ENCODE results near the gene ROBO2.

The ROBO2 gene

GRCh38 chr3:77345009-77345408 lies 305.1 kb downstream of the ROBO2 start:
- no peak for DNase-seq (ENCODE audit: low read depth in 1 of 2, low spot score in 1 of 2)
- no peak overlapping the region for H3K4me3 ChIP-seq (replicated peaks; ENCODE audit: insufficient read depth, low read length)
- no peaks in the 10 kb centered on the region for H3K27me3 ChIP-seq (ENCODE audit: insufficient read depth, poor library complexity, severe bottlenecking)
- no peak for TF ChIP-seq SPI1 (IDR thresholded peaks at IDR 0.05; ENCODE audit: borderline replicate concordance, low read depth)
- no peak for TF ChIP-seq REST (IDR thresholded peaks at IDR 0.05; ENCODE audit: insufficient replicate concordance, low read depth)
- TF ChIP-seq GABPA (IDR thresholded peaks at IDR 0.05; ENCODE audit: low read depth) = no peak
- TF ChIP-seq CTCF (IDR thresholded peaks at IDR 0.05; ENCODE audit: insufficient read depth, low read length) = no peak
- no peak for TF ChIP-seq POLR2AphosphoS5 (IDR thresholded peaks at IDR 0.05; ENCODE audit: low read depth)
- H3K27ac ChIP-seq (replicated peaks) = no peak overlapping the region

- H3K27me3 ChIP-seq (ENCODE audit: insufficient read depth, poor library complexity, severe bottlenecking) = no peaks in the 10 kb centered on the region
- no peak for TF ChIP-seq REST (IDR thresholded peaks at IDR 0.05; ENCODE audit: insufficient replicate concordance, low read depth)
- no peak for TF ChIP-seq POLR2AphosphoS5 (IDR thresholded peaks at IDR 0.05; ENCODE audit: low read depth)
- no peak for TF ChIP-seq SPI1 (IDR thresholded peaks at IDR 0.05; ENCODE audit: borderline replicate concordance, low read depth)
- TF ChIP-seq GABPA (IDR thresholded peaks at IDR 0.05; ENCODE audit: low read depth) = no peak
- TF ChIP-seq CTCF (IDR thresholded peaks at IDR 0.05; ENCODE audit: insufficient read depth, low read length) = peak; percentile 47
- DNase-seq (ENCODE audit: low read depth in 1 of 2, low spot score in 1 of 2) = peak in 1 of 2 experiments; percentile 22
- no peak overlapping the region for H3K4me3 ChIP-seq (replicated peaks; ENCODE audit: insufficient read depth, low read length)
- H3K27ac ChIP-seq (replicated peaks) = no peak overlapping the region
Observed at GRCh38 chr3:77348244-77348855, 308.5 kb downstream of the ROBO2 start.

GRCh38 chr3:77354958-77355357 lies 315.1 kb downstream of the ROBO2 start:
- no peak for TF ChIP-seq POLR2AphosphoS5 (IDR thresholded peaks at IDR 0.05; ENCODE audit: low read depth)
- no peak for TF ChIP-seq SPI1 (IDR thresholded peaks at IDR 0.05; ENCODE audit: borderline replicate concordance, low read depth)
- TF ChIP-seq GABPA (IDR thresholded peaks at IDR 0.05; ENCODE audit: low read depth) = no peak
- no peak for TF ChIP-seq REST (IDR thresholded peaks at IDR 0.05; ENCODE audit: insufficient replicate concordance, low read depth)
- no peak for TF ChIP-seq CTCF (IDR thresholded peaks at IDR 0.05; ENCODE audit: insufficient read depth, low read length)
- no peak overlapping the region for H3K27ac ChIP-seq (replicated peaks)
- no peaks in the 10 kb centered on the region for H3K27me3 ChIP-seq (ENCODE audit: insufficient read depth, poor library complexity, severe bottlenecking)
- no peak overlapping the region for H3K4me3 ChIP-seq (replicated peaks; ENCODE audit: insufficient read depth, low read length)
- DNase-seq (ENCODE audit: low read depth in 1 of 2, low spot score in 1 of 2) = no peak
